ENCODE data around the gene TEX53.

DNA sequence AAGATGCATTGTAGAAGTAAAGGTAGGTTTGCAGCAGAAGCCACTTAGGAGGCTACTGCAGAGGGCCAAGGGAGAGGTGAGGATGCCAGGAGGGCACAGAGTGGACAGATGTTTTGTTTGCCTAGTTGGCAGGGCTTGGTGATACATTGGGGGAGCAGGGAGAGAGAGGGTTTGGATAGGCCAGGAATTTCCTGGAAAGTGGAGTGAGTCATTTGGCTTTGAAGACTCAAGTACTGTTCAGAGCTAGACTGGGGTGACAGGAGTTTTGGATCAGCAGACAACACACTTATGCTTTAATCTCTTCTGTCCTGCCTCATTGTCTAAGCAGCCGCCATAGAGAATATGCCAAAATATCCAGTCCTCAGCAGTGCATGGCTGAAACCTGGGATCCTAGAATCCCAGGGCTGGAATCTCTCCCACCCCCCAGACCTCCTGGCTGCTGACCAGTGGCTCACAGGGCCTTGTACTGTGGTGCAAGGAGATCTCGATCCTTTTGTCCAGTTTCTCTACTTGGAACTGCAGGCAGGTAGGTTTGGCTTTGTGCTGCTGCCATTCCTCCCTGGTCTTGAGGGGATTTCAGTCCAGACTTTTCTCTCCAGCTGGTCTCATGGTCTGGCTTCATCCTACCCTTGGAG is 35.5 kb downstream of the TEX53 start:
- TF ChIP-seq POLR2A (IDR thresholded peaks at IDR 0.05; ENCODE audit: low read depth, low read length) = no peak
- no peak for TF ChIP-seq POLR2AphosphoS5 (IDR thresholded peaks at IDR 0.05; ENCODE audit: low read depth, low read length)
- no peak for TF ChIP-seq TAF1 (IDR thresholded peaks at IDR 0.05; ENCODE audit: borderline replicate concordance, low read depth, low read length)

Data from GM12892 (cell line).